Adipose tissue (tissue), 3 donors: Measurements from ENCODE around the gene KRTAP10-4. TPM values are rescaled to one million over a fixed set of nuclear protein-coding genes. Genes with fewer than 3 reads are reported as not detected.

ENCODE experiments used
- H3K27ac ChIP-seq: one replicate; pipeline ENCODE4 v1.5.1; 2013; ENCODE audit warnings: low read depth, low read length
- WGBS, 3 donors: extraction: QIAGEN DNeasy Blood & Tissue Kit; methylation state at CpG; one replicate each; pipeline ENCODE4 v1.1.7; 2013; 5-methylcytosine and 5-hydroxymethylcytosine counted together
- polyA plus RNA-seq, 3 donors: library from polyadenylated mRNA; stranded (reverse); fragments of 200-250 nt; gene quantifications; one replicate each; pipeline ENCODE4 v1.2.3, GENCODE V29; 2013
- donor health status: healthy with polysubstance abuse.
- donor health status: Bipolar disorder and iron deficiency.
- donor health status: healthy.

Gene KRTAP10-4
- polyA plus RNA-seq, 3 donors: not detected

DNA sequence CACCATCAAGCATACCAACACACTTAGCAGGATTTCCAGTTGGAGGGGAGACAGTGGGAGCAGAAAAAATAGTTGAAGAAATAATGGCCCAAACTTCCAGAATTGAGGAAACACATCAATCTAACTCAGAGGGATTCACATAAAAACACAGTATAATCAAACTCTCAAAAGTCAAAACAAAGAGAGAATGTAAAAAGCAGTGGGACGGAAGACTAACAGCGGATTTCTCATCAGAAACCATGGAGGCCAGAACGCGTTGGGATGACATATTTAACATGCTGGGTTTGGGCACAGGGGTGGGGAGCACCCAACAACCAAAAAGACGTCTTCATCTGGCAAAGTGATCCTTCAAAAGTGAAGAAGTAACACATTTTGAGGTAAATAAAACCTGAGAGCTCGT is 46.4 kb downstream of the KRTAP10-4 start:
- WGBS, 3 donors: 77 to 88% (median 87%) methylated on average over 6 of the region's 6 CpGs
- H3K27ac ChIP-seq: no peak overlapping the region

- no peak overlapping the region for H3K27ac ChIP-seq
Measured at GRCh38 chr21:44623575-44623974, 50.0 kb downstream of the KRTAP10-4 start.

Other genes starting within 250 kb of the KRTAP10-4 start
- gene CFAP410, start 234.3 kb upstream of the KRTAP10-4 start, polyA plus RNA-seq: 10 to 100 TPM; 27.4 to 40.0 (median 30.3) TPM
- 1 to 10 TPM in 2 of 3 donors, under 1 TPM in 1; 0.72 to 4.2 (median 1.9) TPM for gene TRPM2, start 220.1 kb upstream of the KRTAP10-4 start, polyA plus RNA-seq
- 1 to 10 TPM in 2 of 3 donors, under 1 TPM in 1; 0.81 to 2.4 (median 2.1) TPM for gene LRRC3, start 118.2 kb upstream of the KRTAP10-4 start, polyA plus RNA-seq
- not detected for gene KRTAP10-1, start 33.5 kb upstream of the KRTAP10-4 start, polyA plus RNA-seq
- under 1 TPM in 1 of 3 donors, not detected in 2; 0.22 TPM for gene KRTAP10-2, start 22.2 kb upstream of the KRTAP10-4 start, polyA plus RNA-seq
- not detected for gene KRTAP10-3, start 14.9 kb upstream of the KRTAP10-4 start, polyA plus RNA-seq
- gene KRTAP10-5, start 6.9 kb downstream of the KRTAP10-4 start, polyA plus RNA-seq: not detected
- not detected for gene KRTAP10-6, start 18.8 kb downstream of the KRTAP10-4 start, polyA plus RNA-seq
- gene KRTAP10-7, start 26.9 kb downstream of the KRTAP10-4 start, polyA plus RNA-seq: not detected
- not detected for gene KRTAP10-8, start 38.4 kb downstream of the KRTAP10-4 start, polyA plus RNA-seq
- not detected for gene KRTAP10-9, start 53.4 kb downstream of the KRTAP10-4 start, polyA plus RNA-seq
- gene KRTAP10-10, start 63.6 kb downstream of the KRTAP10-4 start, polyA plus RNA-seq: not detected
- gene KRTAP10-11, start 72.7 kb downstream of the KRTAP10-4 start, polyA plus RNA-seq: not detected
- not detected for gene KRTAP12-4, start 80.9 kb downstream of the KRTAP10-4 start, polyA plus RNA-seq
- not detected for gene KRTAP12-3, start 84.2 kb downstream of the KRTAP10-4 start, polyA plus RNA-seq
- under 1 TPM in 1 of 3 donors, not detected in 2; 0.79 TPM for gene KRTAP12-2, start 93.2 kb downstream of the KRTAP10-4 start, polyA plus RNA-seq
- not detected for gene KRTAP12-1, start 108.4 kb downstream of the KRTAP10-4 start, polyA plus RNA-seq
- not detected for gene KRTAP10-12, start 123.4 kb downstream of the KRTAP10-4 start, polyA plus RNA-seq
- gene TSPEAR, start 137.8 kb downstream of the KRTAP10-4 start, polyA plus RNA-seq: under 1 TPM; 0.07 to 0.56 (median 0.10) TPM
- 10 to 100 TPM; 29.1 to 70.8 (median 41.5) TPM for gene UBE2G2, start 228.1 kb downstream of the KRTAP10-4 start, polyA plus RNA-seq
- gene SUMO3, start 244.3 kb downstream of the KRTAP10-4 start, polyA plus RNA-seq: 100 to 1,000 TPM in 1 of 3 donors, 10 to 100 TPM in 2; 25.2 to 101 (median 64.5) TPM